HG02885 (cell line): ENCODE data around the gene ANKZF1.
A peak's percentile ranks its signal among the peaks of the same experiment; 100 is the strongest.

ENCODE experiments used
- ATAC-seq: cut with Tn5 transposase; IDR thresholded peaks from one replicate; pipeline ENCODE4 v1.9.1; 2021; ENCODE audit warnings: mild to moderate bottlenecking; ENCODE audit not compliant: unreplicated experiment, poor library complexity

Gene ANKZF1

DNA sequence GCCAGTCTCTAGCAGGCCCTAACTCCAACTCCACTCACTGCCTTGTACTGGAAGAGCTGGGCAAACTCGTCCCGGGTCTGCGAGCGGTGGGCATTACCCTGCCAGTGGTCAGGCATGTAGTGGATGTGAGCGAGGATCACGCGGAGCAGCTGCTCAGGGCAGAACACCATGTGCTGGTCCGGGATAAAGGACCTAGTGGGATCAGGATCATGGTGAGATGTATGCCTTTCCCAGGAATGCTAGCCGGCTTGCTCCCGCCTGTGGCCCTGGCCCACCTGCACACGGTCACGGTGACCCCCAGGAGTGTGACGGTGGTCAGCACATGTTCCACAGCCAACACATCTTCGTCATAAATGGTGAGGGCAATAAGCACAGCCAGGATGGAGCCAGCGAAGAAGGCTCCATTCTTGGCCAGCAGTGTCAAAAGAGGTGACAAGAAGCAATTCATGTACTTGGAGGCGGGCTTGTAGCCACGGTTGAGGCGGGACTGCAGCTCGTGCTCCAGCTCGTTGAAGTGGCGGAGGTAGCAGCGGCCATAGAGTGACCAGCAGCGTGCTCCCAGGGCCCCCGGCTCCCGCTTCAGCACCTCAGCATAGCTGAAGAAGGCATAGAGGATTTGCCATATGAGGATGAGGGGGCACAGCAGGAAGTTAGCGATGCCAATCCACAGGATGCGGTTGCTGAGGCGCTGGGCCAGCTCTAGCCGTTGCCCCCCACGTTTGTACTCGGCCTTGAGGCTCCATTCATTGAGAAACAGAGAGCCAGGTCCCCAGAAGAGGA, 5.6 kb upstream of the ANKZF1 start:
- ATAC-seq: no peak

DNA sequence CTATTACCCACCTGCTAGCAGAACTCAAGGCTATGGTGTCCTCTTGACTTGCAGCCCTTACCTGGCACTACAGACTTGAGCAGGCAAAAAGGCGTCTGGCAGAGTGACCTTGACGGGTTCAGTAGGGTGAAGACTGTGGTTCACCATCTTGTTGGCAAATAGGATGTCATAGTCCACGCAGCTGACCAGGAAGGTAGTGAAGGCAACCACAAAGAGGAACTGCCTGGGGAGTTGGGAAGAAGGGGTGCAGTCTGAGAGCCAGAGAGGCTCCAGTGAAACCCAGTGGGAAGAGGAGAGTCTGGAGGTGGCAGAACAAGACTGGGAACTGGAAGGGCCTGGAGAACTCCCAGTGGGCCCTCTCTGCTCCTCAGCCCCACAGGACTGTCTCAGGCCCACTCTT, 4.3 kb upstream of the ANKZF1 start:
- no peak for ATAC-seq

DNA sequence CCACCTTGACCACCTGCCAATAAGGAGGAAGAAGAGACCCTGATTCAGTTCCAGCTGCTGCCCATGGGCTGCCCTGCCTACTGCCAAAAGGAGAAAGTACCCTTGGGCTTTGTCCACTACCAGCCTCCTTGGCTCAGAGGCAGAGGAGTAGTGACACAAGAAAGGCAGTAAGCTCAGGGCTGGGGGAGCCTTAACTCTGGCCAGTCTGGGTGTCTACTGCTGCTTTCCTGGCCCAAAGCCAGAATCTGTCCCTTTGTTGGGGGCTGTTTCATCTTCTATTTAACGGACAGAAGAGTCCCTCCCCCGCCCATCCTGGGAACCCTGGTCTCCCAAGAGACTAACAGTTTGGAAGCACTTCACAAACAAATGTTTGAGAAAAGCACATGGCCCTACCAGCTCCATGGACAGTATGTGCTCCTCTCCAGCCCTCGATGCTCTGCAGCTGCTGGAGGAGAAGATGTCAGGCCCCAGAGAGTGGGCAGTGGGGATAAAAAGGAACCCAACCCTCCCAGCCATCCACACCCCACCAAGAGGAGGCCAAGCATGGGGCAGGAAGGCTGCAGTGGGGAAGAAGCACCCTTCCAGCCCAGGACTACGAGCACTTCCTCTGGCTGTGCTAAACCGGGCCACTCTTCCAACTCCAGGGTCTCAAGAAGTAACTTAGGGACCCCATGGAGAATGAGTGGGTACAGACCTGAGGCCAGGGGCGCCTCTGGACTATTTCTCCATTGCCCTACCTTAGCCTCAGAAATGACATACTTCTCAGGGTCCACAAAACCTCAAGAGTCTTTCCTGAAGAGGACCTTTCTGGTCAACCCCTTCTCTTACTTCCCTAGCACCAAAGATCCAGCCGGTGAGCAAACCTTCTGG, 1.3 kb upstream of the ANKZF1 start:
- ATAC-seq: no peak

DNA sequence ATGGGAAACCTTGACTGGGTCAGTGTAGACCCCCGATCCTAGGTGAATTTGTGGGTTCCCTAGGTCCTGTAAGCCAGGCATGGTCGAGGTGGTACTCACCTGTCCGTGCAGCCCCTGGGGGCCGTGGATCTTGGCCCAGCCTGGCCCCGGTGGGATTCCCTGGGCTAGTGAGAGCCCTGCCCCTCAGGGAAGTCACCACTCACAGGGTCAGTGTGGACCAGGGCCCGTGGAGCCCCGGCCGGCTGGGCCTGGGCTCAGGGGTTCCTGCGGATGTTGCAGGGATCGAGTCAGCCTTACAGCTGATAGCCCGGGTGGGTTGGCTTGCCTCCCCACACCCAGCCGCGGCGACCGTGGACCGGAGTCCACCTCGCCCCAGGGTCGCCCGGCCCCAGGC, 698 bp upstream of the ANKZF1 start:
- ATAC-seq: peak; percentile 17

DNA sequence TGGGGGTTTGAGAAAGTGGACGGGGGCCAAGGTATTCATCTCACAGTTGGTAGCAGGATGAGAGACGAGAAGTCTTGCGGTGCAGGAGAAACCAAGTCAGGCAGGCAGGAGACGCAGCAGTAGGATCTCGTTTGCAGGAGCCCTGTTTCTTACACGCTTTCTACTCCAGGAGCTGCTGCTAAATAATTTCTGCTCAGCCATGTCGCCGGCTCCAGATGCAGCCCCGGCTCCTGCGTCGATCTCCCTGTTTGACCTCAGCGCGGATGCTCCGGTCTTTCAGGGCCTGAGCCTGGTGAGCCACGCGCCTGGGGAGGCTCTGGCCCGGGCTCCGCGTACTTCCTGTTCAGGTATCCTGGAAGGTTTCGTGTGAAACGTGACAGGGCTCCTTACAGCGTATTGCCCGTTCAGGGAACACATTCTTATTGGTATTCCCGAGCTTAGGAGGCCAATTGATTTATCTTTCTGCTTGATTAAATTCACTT, 494 bp downstream of the ANKZF1 start:
- no peak for ATAC-seq

DNA sequence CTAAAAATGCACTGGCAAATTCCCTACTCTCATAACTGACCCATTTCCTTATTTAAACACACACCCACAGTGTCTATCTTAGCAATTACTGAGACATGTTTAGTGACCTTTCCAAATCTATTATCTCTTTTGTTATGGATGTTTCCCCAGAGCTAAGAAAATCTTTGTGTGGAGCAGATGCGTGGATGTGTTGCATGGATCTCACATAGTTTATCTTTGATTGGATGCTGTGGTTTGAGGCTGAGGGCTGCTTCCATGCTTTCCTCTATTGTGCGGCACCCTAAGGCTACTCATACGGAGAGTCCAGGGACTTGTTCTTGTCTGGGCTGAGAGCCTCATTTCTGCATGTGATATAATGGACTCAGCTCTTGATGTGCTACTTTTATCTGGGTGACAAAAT, 4.7 kb downstream of the ANKZF1 start:
- ATAC-seq: no peak

DNA sequence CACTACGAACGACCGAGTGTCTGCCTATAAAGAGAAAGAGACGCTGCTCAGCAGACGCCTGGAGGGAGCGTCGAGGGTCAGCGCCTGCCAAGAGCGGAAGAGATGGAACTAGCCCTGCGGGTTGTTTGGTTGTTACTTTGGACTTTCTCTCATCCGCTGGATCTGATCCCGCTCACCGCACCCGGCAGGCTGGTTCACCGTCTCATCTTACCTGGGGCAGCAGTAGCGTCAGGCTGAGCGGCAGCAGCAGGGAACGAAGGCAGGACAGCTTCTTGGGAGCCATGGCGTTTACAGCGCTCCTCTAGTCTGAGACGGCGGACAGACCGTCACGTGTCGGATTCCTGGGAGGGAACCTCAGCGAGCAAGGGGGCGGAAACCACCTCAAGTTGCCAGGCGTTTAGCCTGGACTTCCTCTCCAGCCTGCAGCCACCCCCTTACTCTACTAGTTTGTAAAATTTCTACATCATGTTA, 13.7 kb downstream of the ANKZF1 start:
- no peak for ATAC-seq

DNA sequence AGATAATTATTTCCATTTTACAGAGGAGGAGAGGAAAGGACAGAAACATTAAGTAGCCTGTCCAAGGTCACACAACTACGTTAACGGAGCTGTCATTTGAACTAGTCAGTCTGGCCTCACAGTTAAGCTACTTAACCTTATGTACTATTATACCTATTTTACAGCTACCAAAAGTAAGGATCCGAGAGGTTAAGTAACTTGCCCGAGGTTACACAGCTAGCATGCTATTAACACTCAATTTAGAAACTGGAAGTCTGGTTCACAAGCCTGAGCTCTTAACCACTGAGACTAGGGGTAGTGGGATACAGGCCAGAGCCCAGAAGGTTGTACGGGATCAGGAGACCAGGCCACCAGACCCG, 15.2 kb downstream of the ANKZF1 start:
- ATAC-seq: no peak

DNA sequence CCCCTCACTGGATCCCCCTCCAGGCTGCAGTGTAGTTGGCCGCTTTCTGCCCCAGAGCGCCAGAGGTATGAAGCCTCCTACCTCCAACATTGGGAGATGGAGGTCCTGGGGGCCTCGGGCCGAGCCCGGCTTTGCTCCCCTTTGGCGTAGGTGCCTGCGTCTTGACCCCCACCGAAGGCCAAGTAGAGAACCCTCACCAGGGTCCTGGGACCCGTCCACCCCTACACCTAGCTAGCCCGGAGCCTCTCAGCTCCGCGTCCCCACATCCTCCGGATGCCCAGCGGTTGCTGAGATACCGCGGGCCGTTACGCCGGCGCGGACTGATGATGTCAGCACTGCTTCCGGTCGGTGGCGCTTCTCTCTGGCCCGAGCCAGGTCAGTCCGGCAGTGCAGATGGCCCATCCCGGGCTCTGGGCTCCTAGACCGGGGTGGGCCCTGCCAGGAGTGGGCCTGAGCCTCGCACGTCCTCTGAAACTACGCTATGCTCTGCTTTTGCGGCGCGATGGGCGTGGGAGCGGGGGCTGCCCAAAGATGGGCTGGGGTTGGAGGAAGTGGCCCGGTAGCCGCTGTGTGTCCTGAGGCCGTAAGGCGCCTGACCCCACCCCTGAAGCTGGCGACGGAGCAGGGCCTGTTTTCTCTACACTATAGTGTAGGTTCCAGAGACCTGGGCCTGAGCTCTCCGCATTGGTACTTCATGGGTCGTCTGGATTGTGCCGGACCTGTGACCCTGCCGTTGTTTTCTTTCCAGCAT, 15.7 kb downstream of the ANKZF1 start, which contains the start of the genes GLB1L and STK16:
GLB1L (minus strand) TSS at position 297 of the 751 bp plus-strand sequence. CDS start 1,871 bp downstream, outside the sequence.
STK16 (plus strand) TSS at position 332 of the 751 bp plus-strand sequence. CDS start 521 bp downstream, outside the sequence.
- peak; percentile 90 for ATAC-seq

DNA sequence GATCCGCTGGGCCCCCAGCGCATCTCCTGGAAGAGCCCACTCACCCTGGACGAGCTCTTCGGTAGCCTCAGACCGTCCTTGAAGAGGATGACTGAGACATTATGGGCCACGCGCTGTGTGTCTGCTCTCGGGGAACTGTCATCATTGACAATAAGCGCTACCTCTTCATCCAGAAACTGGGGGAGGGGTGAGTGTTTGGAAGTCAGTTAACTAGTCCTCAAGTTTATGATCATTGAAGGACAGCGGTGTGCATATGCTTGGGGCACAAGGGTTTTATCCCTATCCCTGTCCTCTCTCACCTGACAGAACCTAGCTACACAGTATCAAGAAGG, 16.3 kb downstream of the ANKZF1 start:
- no peak for ATAC-seq

DNA sequence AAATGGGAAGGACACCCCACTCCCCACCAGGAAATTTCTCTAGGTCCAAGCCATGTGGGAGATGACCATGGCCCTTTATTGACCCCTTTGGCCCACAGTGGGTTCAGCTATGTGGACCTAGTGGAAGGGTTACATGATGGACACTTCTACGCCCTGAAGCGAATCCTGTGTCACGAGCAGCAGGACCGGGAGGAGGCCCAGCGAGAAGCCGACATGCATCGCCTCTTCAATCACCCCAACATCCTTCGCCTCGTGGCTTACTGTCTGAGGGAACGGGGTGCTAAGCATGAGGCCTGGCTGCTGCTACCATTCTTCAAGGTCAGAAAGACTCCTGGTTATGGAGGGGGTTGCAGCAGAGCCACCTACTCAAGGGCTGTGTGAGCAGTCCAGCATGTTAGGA, 17.0 kb downstream of the ANKZF1 start:
- no peak for ATAC-seq

DNA sequence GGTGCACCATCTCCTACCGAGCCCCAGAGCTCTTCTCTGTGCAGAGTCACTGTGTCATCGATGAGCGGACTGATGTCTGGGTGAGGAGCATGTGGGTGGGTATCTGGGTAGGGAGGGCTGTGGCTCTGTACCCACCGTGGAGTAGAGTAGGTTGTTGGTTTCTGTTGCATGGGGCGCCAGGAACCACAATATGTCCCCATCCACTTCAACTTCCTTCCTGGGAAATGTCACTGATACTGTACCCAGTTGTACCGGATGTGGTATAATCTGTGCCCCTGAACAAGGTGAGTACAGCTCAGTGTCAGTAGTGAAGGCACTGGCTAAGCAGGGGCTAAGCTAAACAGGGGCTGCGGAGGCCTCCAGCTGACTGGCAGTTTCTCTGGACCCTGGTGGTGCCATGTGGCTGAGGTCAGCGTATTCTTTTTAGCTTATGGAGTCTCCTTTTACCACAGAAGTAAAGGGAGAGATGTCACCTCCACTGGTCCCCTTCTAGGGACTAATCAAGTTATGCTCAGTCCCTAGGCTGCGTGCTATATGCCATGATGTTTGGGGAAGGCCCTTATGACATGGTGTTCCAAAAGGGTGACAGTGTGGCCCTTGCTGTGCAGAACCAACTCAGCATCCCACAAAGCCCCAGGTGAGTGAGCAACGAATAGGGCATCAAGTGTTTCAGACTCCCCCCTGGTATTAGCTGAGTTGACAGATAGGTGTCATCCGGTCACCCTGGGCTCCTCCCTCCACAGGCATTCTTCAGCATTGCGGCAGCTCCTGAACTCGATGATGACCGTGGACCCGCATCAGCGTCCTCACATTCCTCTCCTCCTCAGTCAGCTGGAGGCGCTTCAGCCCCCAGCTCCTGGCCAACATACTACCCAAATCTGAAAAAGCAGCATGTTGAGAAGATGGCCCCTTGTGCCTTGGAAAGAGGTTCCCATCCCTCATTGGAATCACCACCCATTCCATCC, 18.4 kb downstream of the ANKZF1 start:
- no peak for ATAC-seq

DNA sequence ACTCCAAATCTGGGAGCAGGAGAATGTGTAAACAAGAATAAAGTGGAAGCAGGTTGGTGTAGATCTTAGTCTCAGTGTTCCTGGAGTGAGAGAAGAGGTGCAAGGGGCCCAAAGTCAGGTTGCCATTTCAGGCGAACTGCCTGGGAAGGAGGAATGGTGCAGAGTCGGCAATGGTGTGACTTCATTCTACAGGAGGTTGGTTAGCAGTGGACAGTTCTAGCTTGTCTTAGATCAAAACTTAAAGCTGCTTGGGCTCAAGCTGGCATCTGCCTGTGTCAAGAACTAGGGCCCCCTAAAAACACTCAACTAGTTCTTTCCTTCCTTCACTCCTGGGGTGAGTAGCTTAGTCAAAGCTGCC, 19.2 kb downstream of the ANKZF1 start:
- ATAC-seq: no peak

DNA sequence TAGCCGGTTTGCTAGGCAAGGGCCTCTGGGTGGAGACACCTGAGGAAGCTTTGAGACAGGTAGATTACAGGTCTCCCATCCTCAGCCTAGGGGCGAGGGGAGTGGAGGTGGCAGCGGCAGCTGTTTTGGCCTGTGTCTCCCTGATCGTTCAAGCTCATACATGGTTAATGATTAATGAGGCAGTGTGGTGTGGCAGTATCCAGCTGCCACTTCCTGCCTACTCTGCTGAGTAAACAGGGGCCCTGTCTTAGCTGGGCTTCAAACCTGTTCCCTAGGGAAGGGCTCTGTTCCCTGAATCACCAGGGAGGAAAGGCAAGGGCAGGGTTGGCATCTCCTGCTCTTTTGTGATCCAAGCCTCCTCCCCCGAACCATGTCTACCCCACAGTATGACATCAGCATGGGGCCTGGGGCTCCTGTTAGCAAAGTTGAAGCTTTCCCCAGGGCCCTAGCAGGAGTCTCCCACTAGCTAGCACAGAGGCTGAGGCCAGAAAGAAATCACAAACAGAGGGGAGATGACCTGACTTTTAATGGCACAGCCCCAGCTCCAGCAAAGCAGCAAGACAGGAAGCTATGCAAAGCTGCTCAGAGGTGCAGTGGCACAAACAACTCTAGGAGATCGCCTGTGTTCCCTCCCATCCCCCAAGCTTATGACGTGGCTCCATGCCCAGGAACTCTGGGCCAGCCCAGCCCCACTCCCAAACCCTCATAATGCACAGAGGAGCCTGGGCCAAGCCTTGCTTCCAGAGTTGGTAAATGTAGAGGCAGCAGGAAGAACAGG, 19.8 kb downstream of the ANKZF1 start:
- ATAC-seq: no peak

DNA sequence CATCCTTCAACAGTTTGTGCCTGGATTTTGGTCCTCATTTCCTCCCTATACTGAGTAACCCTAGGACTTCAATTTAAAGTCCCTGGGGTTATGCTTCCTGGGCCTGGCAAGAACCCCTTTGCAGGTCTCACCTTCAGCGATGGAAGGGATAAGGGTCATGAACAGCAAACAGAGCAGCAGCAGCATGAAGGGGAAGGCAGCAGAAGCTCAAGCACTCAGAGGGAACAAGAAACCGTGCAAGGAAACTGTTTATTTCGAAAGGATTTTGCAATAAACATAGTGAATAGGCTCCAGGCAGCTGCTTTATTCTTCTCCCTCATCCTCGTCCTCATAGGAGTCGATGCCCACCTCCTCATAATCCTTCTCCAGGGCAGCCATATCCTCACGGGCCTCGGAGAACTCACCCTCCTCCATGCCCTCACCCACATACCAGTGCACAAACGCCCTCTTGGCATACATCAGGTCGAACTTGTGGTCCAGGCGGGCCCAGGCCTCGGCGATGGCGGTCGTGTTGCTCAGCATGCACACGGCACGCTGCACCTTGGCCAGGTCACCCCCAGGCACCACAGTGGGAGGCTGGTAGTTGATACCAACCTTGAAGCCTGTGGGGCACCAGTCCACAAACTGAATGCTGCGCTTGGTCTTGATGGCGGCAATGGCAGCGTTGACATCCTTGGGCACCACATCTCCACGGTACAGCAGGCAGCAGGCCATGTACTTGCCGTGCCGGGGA, 20.6 kb downstream of the ANKZF1 start:
- no peak for ATAC-seq

DNA sequence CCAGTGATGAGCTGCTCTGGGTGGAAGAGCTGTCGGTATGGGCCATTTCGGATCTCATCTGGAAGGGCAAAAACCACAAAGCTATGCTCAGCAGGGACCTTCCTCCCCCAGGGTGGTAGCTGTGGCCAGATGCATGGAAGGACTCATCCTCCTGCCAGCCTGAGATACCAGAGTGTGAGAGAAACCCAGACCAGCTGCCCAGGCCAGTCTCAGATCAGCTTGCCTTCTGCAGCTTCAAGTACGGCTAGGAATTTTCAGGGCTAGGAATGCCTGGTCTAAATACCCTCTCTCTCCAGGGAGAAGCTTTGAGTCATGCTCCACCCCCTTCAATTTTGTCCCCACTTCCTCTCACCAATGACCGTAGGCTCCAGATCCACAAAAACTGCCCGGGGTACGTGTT, 22.1 kb downstream of the ANKZF1 start:
- no peak for ATAC-seq

DNA sequence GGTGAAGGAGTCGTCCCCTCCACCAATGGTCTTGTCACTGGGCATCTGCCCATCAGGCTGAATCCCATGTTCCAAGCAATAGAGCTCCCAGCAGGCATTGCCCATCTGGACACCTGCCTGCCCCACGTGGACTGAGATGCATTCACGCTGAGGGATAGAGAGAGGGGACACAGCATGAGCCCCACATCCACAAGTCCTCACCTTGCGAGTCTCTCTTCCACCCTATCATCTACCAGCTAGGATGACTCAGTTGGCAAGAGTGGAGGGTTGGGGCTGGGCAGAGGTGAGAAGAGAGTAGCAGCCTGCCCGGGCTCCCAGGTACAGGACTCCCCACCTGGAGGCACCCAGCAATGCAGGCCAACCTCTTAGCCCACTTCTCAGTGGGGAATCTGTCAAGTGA, 22.5 kb downstream of the ANKZF1 start:
- ATAC-seq: no peak

DNA sequence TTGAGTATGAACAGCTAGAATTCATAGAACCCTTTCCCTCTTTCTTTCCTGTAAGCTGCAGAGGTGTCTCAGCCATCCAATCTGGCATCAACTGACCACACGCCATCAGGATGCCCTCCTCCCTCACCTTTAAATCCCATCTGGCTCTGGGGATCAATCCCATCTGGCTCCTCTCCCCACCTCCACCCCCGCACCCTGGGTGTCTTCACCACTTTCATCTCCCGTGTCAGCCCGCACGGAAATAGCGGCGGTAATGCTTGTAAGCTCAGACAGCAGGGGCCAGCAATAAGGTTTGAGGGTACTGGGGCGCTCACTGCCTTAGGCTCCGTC, 22.9 kb downstream of the ANKZF1 start:
- no peak for ATAC-seq
